ENCODE results near the gene ATF6B.

Gene ATF6B

GRCh38 chr6:32173051-32173727 is 45.1 kb upstream of the ATF6B start:
- TF ChIP-seq CTCF (IDR thresholded peaks at IDR 0.05): no peak

GRCh38 chr6:32171234-32171633 is 43.2 kb upstream of the ATF6B start:
- no peak for TF ChIP-seq CTCF (IDR thresholded peaks at IDR 0.05)

- TF ChIP-seq CTCF (IDR thresholded peaks at IDR 0.05): no peak
Measured at GRCh38 chr6:32170294-32170693, 42.2 kb upstream of the ATF6B start.

GRCh38 chr6:32168807-32169591 is 41.0 kb upstream of the ATF6B start:
- TF ChIP-seq CTCF (IDR thresholded peaks at IDR 0.05): no peak

- TF ChIP-seq CTCF (IDR thresholded peaks at IDR 0.05): no peak
Measured at GRCh38 chr6:32168350-32168749, 40.3 kb upstream of the ATF6B start.

GRCh38 chr6:32167761-32168262 is 39.8 kb upstream of the ATF6B start:
- no peak for TF ChIP-seq CTCF (IDR thresholded peaks at IDR 0.05)

GRCh38 chr6:32167154-32167760 is 39.2 kb upstream of the ATF6B start:
- TF ChIP-seq CTCF (IDR thresholded peaks at IDR 0.05): no peak
